HG03460 (cell line): Measurements from ENCODE around the gene CCDC86.

ENCODE experiments used
- ATAC-seq: cut with Tn5 transposase; IDR thresholded peaks from one replicate; pipeline ENCODE4 v1.9.1; 2021; ENCODE audit not compliant: unreplicated experiment

Gene CCDC86

DNA sequence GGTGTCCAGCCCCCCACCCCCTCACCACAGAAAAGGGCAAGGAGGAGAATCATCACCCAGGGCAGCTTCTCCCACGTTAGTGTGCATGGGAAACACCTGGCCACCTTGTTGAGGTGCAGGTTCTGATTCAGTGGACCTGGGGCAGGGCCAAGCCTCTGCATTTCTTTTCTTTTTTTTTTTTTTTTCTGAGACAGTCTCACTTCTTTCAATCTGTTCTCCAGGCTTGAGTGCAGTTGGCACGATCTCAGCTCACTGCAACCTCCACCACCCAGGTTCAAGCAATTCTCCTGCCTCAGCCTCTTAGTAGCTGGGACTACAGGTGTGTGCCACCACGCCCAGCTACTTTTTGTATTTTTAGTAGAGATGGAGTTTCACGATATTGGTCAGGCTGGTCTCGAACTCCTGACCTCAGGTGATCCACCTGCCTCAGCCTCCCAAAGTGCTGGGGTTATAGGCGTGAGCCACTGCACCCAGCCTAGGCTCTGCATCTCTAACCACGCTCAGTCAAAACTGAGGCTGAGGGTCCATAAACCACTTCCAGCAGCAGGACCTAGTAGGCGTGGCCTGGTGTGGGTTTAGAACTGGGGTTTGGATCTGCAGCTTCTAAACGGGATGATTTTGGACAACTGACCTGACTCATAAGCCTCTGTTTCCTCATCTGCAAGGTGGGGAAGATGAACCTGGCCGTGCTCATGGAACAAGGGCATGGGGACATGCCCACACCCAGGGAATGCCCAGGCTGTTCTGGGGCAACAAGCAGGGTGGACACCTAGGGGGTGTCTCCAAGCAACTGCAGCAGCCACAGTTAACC, 26.2 kb downstream of the CCDC86 start:
- ATAC-seq = no peak

DNA sequence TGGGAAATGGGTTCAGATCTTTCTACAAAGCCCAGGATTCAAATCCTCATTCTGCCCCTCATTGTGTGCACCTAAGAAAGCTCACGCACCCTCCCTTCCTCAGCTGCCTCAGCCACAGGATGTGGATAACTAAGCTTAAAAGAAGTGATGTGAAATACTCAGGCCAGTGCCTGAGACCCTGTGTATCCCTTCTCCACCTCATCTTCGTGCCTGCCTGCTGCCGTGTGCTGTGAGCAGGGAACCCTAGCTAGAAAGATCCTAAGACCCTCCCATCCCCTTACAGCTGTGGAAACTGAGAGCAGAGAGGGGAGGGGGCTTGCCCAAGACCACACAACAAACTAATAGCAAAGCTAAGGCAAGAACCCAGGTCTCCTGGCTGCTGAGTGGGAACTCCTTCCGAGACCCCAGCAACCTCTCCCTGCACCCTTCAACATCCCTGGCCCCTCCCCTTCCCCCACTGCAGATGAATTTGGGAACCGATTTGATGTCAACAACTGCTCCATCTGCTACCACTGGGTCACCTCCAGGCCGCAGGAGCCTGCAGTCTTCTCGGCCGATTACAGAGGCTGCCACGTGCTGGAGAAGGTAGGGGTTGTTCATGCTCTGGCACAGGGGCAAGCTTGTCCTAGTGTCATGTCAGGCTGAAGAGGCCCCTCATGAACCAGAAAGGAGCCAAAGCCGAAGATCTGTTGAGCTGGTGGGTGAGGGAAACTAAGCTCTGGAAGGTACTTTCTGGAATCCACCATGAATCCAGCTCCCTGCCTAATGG, 27.0 kb downstream of the CCDC86 start:
- ATAC-seq = no peak

DNA sequence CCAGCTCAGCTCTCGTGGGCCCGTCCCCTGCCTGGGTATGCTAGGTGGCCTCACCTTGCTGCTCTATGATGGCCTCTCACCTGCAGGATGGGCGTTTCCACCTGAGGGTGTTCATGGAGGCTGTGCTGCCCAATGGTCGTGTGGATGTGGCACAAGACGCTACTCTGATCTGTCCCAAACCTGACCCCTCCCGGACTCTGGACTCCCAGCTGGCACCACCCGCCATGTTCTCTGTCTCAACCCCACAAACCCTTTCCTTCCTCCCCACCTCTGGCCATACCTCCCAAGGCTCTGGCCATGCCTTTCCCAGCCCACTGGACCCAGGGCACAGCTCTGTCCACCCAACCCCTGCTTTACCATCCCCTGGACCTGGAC, 27.5 kb downstream of the CCDC86 start:
- ATAC-seq = no peak

DNA sequence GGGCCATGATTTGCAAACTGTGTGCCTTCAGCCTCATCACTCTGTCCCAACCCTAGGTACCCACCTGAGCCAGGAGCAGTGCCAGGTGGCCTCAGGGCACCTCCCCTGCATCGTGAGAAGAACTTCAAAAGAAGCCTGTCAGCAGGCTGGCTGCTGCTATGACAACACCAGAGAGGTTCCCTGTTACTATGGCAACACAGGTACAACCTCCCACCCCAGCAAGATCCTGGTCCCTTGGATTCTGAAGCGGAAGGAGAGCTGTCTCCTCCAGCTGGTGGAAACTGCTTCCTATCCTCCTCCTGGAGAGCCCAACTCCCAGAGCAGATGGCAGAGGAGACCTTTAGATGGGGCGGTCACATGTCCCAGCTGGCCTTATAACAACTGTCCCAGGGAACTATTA, 28.4 kb downstream of the CCDC86 start:
- ATAC-seq = no peak

DNA sequence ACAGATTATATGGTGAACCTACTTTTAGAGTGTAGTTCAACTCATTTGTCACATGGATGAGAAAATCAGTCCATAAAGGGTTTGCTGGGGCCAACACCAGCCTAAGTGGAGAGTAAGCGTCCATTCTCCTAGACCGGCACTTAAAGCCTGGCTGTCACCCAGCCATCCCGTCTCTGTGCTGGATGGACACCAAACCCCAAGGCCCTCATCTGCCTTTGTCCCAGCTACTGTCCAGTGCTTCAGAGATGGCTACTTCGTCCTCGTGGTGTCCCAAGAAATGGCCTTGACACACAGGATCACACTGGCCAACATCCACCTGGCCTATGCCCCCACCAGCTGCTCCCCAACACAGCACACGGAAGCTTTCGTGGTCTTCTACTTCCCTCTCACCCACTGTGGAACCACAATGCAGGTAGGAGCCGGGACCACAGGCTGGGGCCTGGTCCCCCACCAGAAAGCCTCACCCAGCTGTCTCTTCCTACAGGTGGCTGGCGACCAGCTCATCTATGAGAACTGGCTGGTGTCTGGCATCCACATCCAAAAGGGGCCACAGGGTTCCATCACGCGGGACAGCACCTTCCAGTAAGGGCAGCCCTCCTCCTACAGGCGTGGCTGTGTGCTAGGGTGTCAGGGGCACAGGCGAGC, 28.9 kb downstream of the CCDC86 start:
- no peak for ATAC-seq

DNA sequence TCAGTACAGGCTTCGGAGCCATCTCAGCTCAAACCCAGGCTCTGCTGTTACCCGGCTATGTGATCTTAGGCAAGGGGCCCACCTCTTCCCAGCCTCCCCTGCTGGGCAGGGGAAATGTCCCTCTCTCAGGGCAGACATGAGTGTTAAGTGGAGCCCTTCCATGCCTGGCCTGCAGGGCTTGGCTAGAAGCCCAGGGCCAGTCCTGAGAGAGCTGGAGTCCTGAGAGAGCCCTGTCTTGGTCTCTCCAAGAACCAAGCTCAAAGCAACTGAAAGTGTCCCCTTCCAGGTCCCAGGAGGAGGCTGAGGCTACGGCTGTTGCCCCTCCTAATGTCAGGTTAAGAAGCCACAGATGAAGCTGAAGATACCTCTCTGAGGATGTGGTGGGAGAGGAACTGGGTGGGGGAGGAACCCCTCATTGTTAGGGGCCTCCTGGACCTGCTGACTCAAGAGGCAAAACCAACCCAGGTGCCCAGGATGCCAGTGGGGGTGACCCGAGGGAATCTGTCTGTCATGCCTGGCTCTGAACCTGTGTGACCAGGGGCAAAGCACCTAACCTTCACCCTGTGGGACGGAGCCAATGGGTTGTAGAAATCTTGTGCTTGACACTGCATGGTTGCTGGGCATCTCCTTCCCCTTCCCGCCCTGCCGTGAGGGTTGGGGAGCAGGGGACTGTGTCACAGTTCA, 29.6 kb downstream of the CCDC86 start:
- ATAC-seq = no peak

DNA sequence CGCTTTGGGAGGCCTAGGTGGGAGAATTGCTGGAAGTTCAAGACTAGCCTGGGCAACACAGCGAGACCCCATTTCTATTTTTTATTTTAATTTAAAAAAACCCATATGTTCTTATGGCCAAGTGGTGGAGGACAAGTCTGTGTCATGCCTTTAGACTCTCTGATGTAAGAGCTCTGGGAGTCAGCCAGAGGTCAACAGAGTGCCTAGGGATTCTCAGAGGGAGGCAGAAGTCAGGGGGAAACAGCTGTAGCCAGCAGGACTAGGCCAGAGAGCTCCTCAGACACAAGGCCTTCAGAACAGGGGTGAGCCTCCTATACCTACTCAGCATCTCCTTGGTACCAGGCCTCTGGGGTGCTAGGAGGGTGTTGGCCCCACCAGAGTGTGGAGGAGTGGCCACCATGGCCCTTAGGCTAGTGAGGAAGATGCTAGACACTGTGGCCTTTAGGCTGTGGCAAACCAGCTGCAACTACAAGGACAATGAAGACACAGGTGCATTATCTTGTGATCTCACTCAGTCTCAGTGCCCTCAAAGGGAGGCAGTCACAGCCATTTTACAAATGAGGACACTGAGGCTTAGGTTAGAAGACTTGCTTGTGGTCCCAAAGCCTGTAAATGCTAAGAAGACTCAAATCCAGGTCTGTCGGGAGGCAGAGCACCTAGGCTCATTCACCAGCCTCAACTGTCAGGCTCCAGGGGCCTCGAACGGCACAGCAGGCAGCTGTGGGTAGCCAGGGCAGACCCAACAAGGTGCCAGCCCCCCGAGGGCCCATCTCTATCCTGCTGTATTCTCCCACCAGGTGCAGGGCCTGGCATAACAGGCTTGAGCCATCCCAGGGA, 30.4 kb downstream of the CCDC86 start:
- ATAC-seq = no peak

DNA sequence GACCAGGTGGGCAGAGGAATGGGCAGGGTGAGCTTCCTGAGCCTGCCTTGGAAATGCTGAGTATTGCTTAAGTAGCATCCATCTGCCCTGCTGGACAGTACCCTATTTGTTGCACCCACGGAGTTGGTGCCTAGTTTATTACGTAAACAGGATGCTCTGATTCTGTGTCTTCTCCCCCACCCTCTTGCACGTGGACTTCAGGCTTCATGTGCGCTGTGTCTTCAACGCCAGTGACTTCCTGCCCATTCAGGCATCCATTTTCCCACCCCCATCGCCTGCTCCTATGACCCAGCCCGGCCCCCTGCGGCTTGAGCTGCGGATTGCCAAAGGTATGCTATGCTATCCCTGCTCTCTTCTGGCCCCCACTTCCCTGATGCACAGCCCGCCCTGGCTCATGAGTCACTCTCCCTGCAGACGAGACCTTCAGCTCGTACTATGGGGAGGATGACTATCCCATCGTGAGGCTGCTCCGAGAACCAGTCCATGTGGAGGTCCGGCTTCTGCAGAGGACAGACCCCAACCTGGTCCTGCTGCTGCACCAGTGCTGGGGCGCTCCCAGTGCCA, 31.1 kb downstream of the CCDC86 start:
- no peak for ATAC-seq

DNA sequence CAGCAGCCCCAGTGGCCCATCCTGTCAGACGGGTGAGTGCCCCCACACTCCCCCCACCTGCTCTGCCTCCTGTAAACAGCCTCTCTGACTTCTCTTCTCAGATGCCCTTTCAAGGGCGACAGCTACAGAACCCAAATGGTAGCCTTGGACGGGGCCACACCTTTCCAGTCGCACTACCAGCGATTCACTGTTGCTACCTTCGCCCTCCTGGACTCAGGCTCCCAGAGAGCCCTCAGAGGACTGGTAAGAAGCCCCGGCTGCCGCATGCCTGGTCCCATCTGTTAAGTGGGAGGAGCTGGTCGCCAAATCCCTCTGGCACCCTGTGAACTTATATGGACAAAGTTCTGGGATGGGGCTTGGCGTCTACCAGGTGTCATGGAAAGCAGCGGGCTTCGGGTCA, 31.6 kb downstream of the CCDC86 start:
- no peak for ATAC-seq

DNA sequence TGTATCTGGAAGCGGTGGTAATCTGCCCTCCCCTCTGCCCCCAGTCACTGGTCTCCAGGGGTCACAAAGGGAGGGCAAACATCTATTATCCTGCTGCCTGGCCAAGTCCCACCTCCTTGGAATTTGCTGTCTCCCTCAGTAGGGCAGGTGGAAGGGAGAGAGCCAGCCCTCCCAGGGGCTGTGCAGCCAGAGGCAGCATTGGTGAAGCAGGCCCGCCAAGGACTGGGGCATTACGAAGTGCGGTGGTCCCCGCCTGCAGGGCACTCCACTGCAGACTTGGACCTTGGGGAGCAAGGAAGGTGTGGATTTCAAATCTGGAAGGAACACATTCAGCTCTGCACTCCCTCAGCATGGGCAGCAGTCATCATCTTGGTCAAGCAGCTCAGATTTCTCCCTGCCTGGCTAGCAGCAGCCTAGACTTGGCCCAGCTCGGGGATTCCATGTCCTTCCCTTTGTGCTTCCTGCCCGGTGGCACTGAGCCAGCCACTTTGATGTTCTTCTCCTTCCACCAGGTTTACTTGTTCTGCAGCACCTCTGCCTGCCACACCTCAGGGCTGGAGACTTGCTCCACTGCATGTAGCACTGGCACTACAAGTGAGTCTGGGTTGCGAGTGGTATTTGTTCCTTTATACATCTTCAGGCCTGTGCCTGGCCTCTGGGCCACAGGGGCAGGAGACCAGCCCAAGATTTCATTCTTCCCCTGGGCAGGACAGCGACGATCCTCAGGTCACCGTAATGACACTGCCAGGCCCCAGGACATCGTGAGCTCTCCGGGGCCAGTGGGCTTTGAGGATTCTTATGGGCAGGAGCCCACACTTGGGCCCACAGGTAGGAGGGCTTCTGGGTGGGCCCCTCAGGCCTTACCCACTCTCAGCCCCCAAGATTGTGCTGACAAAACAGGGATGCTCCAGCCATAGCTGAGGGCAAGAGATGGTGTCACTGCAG, 32.8 kb downstream of the CCDC86 start:
- ATAC-seq = no peak

DNA sequence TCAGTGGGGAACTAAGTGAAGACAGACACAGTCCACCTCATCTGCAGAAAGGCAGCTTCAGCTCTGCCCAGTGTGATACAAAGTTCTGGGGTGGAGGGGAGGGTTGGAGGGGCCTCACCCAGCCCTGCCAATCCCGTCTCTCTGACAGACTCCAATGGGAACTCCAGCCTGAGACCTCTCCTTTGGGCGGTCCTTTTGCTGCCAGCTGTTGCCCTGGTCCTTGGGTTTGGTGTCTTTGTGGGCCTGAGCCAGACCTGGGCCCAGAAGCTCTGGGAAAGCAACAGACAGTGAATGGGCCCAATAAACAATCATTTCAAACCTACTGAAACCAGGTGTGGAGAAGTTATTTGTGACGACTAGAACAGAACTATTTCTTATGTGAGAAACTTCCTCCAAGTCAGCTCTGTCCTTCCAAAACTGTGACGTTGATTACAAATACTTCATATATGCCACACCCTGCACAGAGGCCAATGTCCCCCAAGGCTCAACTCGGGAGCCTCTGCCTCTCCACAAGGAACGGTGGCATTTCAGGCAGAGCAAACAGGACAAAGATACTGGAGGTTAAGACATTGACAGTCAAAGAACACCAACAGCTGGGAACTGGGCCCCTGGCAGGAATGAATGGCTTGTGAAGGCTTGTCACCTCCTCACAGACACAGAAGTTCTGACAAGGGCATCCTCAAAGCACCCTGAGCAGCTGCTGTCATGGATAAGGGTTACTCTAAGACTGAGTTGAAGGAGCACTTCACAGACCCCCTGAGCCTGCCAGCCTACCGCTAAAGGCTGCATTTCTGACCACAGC, 33.7 kb downstream of the CCDC86 start:
- ATAC-seq = no peak

DNA sequence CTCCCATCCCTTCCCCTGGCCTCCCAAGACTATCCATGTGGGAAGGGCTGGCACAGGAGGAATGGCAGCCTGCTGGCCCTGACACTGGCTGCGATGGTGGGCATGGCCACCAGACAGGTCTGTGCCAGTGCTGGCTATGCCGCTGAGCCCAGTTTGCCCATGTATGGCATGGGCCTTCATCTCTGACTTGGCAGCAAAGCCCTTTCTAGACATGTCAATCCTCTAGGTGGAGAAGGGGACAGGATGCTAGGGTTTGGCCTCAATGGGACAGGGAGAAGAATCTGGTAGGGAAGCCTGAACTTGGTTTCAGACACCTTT, 34.2 kb downstream of the CCDC86 start:
- no peak for ATAC-seq

DNA sequence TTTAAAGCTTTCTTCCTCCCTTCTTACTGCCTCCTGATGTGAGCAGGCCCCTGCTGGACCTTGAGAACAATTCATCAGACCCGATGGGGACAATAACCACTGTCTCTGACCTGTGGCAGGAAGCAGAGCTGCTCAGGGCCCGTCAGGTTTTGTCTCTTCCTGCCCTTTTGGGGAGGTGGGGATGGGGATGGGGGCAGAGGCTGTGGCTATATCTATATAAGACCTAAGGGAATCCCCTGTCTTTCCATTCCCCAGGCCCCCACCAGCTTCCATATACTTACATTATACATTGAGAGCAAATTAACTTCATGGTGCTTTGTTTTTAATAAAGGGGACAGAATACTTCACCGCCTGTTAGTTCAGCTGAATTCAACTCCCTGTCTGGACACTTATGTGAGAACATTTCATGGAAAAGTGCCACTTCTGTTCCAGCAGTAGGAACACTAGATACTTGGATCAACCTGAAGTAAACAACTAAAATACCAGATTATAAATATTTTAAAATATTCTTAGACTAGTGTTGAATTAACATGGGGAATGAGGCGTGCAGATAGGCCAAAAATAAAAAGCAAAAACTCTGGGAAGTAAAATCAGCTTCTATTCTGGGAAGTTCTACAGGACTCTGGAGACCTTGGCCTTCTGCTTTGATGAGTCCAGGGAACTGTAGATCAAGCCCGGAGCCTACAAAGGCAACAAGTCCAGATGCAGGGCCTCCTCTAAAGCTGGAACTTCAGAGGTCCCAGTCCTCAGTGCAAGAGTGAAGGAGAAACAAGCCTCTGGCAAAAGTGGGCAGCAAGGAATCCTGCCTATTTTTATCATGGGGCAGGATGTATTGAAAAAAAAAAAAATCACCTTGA, 36.6 kb downstream of the CCDC86 start:
- ATAC-seq = no peak

DNA sequence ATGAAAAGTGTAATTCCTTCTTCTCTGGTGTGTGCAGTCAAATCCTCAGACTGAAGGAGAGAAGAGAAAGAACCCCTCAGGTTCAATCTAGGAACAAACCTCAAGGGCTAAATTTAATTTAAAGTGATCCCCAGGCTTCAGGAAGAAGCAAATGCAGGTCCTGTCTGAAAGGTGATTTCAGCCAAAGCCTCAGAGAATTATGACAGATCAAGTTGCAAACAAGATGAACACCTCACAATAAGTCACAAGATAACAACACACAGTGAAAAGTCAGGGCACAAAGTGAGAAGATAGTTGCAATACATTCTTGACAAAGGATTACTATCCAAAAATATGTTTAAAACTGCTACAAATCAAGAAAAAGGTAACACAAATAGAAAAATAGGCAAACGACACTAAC, 37.2 kb downstream of the CCDC86 start:
- no peak for ATAC-seq

DNA sequence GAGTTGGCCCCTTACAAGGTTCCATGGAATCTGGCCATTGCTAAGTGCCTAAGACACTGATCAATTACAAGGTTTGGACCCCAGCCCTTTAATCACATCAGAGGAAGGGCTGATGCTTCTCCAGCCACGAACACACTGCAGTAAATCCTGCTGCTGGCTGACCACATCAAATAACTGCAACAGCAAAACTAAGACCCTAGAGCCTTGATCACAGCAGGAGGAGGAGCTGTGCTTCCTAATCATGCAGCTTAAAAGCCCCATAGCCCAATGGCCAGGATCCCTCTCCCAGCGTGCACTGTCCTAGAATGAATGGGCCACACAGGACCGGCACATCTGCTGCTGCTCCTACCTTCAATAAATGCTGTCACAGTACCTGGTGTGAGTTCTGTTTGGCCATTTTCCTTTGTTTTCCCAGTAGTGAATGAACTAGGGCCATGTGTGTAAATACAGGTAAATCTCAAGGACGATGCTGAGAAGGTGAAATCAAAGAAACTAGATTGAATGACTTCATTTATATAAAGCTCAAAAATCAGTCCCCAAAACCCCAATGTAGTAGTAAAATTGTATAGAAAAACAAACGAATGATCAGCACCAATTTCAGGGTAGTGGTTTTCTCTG, 38.2 kb downstream of the CCDC86 start:
- no peak for ATAC-seq

DNA sequence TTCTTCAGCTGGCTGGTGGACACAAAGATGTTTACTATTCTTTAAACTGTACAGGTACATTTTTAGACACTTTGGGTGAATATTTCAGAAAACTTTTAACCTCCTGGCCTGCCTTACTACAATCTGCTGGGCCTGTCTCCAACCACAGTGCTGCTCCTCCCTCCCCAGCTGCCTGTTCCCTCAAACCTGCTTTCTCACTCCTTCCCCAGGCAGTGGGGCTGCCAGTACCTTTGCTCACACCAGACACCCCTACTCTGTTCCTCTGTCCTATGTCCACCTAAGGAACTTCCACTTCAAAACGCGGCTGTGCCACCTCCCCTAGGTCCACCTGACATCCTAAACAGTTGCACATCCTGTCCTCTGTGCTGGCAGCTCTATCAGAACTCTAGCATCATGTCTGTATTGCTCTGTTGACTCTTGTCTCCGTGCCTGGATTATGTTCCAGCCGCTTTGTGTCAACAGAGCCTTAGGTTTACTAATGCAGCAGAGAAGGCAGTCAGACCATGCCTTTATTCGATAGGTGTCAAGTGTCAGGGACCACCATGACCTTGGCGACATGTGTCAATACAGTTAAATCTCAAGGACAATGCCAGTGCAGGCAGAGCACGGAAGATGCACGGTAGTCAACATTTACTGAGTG, 38.9 kb downstream of the CCDC86 start:
- ATAC-seq = no peak

DNA sequence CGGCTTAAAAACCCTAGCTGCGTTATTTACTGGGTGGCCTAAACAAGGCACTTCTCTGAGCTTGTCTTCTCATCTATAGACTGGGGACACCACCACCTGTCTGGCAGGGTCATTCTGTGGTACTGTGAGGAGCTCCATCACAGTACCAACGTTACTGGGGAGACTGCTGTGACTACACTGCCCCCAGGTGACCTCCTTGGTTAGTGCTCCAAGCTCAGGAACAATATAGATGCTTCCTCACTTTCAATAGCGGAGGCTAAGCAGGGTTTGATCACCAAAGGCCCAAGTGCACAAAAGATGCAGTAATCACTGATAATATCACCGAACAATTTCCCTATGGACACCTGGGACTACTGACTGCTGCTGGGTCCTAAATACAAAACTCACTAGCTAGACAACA, 45.6 kb downstream of the CCDC86 start:
- ATAC-seq = no peak
